ENCODE results near the gene GAREM1.

GRCh38 chr18:32443706-32444215 lies 26.9 kb downstream of the GAREM1 start:
- TF ChIP-seq CTCF (IDR thresholded peaks at IDR 0.05; ENCODE audit: low read depth, low read length, missing input control) (no peak), TAF1 (conservative IDR thresholded peaks at IDR 0.05) (no peak), REST (IDR thresholded peaks at IDR 0.05) (no peak), EGR1 (IDR thresholded peaks at IDR 0.05; ENCODE audit: low read depth in 2 of 2) (no peak), MAX (IDR thresholded peaks at IDR 0.05) (no peak), RAD21 (IDR thresholded peaks at IDR 0.05) (no peak), SP1 (IDR thresholded peaks at IDR 0.05) (no peak), YY1 (IDR thresholded peaks at IDR 0.05) (no peak)
